ENCODE measurements around the gene MROH2A.

DNA sequence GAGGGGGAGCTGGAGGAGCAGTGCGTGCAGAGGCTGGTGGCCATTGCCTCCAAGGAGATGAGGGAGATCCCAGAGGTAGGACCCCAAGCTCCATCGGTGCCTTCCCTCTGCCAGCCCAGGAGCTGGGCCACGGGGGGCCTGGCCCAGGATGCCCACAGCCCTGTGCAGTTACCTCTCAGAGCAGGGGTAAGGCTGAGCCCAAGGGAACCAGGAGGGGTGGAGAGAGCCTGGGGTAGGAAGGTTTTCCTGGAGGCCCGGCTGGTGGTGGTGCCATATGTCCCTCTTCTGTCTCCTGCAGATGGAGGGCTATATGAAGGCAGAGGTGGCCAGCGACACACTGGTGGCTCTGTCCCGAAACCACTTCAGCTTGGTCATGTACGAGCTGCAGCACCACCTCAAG, 11.4 kb downstream of the MROH2A start:
- TF ChIP-seq ZBTB1 (tag by site-specific recombination; IDR thresholded peaks at IDR 0.05) (no peak), ZBTB11 (tag by site-specific recombination; conservative IDR thresholded peaks at IDR 0.05; ENCODE audit: low read depth) (no peak), CTCF (tag by site-specific recombination; IDR thresholded peaks at IDR 0.05) (no peak), YY1 (tag by site-specific recombination; IDR thresholded peaks at IDR 0.05) (no peak), ZNF776 (tag by site-specific recombination; IDR thresholded peaks at IDR 0.05; ENCODE audit: borderline replicate concordance) (no peak), ZNF274 (IDR thresholded peaks at IDR 0.05; ENCODE audit: low read length) (no peak), ZNF274 (tag by site-specific recombination; IDR thresholded peaks at IDR 0.05; ENCODE audit: borderline replicate concordance) (no peak), ZNF174 (tag by site-specific recombination; IDR thresholded peaks at IDR 0.05) (no peak), ZNF677 (tag by site-specific recombination; IDR thresholded peaks at IDR 0.05) (no peak), ZNF423 (tag by site-specific recombination; IDR thresholded peaks at IDR 0.05) (no peak), ZNF513 (tag by site-specific recombination; IDR thresholded peaks at IDR 0.05) (no peak), OVOL3 (tag by site-specific recombination; IDR thresholded peaks at IDR 0.05) (no peak), ZNF621 (tag by site-specific recombination; IDR thresholded peaks at IDR 0.05) (no peak)
- TF ChIP-seq, protein P1, sequence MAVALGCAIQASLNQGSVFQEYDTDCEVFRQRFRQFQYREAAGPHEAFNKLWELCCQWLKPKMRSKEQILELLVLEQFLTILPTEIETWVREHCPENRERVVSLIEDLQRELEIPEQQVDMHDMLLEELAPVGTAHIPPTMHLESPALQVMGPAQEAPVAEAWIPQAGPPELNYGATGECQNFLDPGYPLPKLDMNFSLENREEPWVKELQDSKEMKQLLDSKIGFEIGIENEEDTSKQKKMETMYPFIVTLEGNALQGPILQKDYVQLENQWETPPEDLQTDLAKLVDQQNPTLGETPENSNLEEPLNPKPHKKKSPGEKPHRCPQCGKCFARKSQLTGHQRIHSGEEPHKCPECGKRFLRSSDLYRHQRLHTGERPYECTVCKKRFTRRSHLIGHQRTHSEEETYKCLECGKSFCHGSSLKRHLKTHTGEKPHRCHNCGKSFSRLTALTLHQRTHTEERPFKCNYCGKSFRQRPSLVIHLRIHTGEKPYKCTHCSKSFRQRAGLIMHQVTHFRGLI (tag by site-specific recombination; IDR thresholded peaks at IDR 0.05) = no peak

Measured in HEK293 (cell line).